Measurements from ENCODE around the gene OR51D1.

OR51D1 gene

GRCh38 chr11:4647766-4648165, 10.5 kb downstream of the OR51D1 start:
- DNase-seq, result no peak

- no peak for DNase-seq
Measured at GRCh38 chr11:4654635-4655369, 17.5 kb downstream of the OR51D1 start.

- no peak for DNase-seq
Measured at GRCh38 chr11:4658629-4659445, 21.6 kb downstream of the OR51D1 start.

GRCh38 chr11:4662876-4663275, 25.6 kb downstream of the OR51D1 start:
- DNase-seq, result no peak

GRCh38 chr11:4664183-4664582, 26.9 kb downstream of the OR51D1 start:
- DNase-seq, result no peak

- DNase-seq, result no peak
Measured at GRCh38 chr11:4664786-4665185, 27.5 kb downstream of the OR51D1 start.

- no peak for DNase-seq
Measured at GRCh38 chr11:4665424-4665823, 28.1 kb downstream of the OR51D1 start.

GRCh38 chr11:4671741-4672140, 34.5 kb downstream of the OR51D1 start:
- no peak for DNase-seq

GRCh38 chr11:4672470-4672869, 35.2 kb downstream of the OR51D1 start:
- no peak for DNase-seq

- no peak for DNase-seq
Measured at GRCh38 chr11:4673781-4674180, 36.5 kb downstream of the OR51D1 start.

GRCh38 chr11:4677948-4678347, 40.7 kb downstream of the OR51D1 start:
- no peak for DNase-seq

GRCh38 chr11:4680341-4680740, 43.1 kb downstream of the OR51D1 start:
- DNase-seq, result no peak

GRCh38 chr11:4682623-4683419, 45.5 kb downstream of the OR51D1 start:
- DNase-seq, result no peak

GRCh38 chr11:4684631-4685285, 47.5 kb downstream of the OR51D1 start:
- DNase-seq, result no peak

Data from GF-D8 (cell line).